SK-N-SH treated with all-trans-retinoic acid at 6 μM for 48 hours (cell line): Measurements from ENCODE around the gene DAB1.

Source experiments
- ARNTL ChIP-seq: fragments of 450-650 bp; formaldehyde crosslinking; IDR thresholded peaks from 2 replicates; pipeline ENCODE4 v1.5.0; 2020; ENCODE audit warnings: low read depth, mild to moderate bottlenecking, moderate library complexity, borderline replicate concordance
- BACH2 ChIP-seq: fragments of 250-450 bp; sonication (Bioruptor Pico); IDR thresholded peaks from 2 replicates; pipeline ENCODE4 v1.9.0; 2021; ENCODE audit warnings: mild to moderate bottlenecking, borderline replicate concordance
- CREB5 ChIP-seq: fragments of 250-450 bp; sonication (Bioruptor Pico); IDR thresholded peaks from 2 replicates; pipeline ENCODE4 v1.5.1; 2020; ENCODE audit warnings: low read depth, mild to moderate bottlenecking, moderate library complexity
- ESRRG ChIP-seq: fragments of 250-450 bp; sonication (Bioruptor Pico); IDR thresholded peaks from 2 replicates; pipeline ENCODE4 v1.6.1; 2021; ENCODE audit warnings: mild to moderate bottlenecking
- GLIS3 ChIP-seq: fragments of 250-450 bp; sonication (Bioruptor Pico); IDR thresholded peaks from 2 replicates; pipeline ENCODE4 v1.5.0; 2020; ENCODE audit warnings: mild to moderate bottlenecking, moderate library complexity
- PATZ1 ChIP-seq: fragments of 250-450 bp; sonication (Bioruptor Pico); IDR thresholded peaks from 2 replicates; pipeline ENCODE4 v1.8.0; 2020; ENCODE audit warnings: mild to moderate bottlenecking, moderate library complexity, borderline replicate concordance
- POU6F1 ChIP-seq: fragments of 250-450 bp; sonication (Bioruptor Pico); IDR thresholded peaks from 2 replicates; pipeline ENCODE4 v1.8.0; 2021; ENCODE audit warnings: low read depth, mild to moderate bottlenecking, moderate library complexity, borderline replicate concordance
- RARB ChIP-seq: fragments of 250-450 bp; sonication (Bioruptor Pico); IDR thresholded peaks from 2 replicates; pipeline ENCODE4 v1.8.0; 2021; ENCODE audit warnings: mild to moderate bottlenecking, moderate library complexity
- TSHZ2 ChIP-seq: fragments of 250-450 bp; sonication (Bioruptor Pico); IDR thresholded peaks from 2 replicates; pipeline ENCODE4 v1.5.0; 2020; ENCODE audit warnings: mild to moderate bottlenecking, moderate library complexity
- ZC3H10 ChIP-seq: fragments of 250-450 bp; sonication (Bioruptor Pico); IDR thresholded peaks from 2 replicates; pipeline ENCODE4 v1.5.1; 2021; ENCODE audit warnings: mild to moderate bottlenecking, moderate library complexity
- ZNF565 ChIP-seq: fragments of 450-650 bp; formaldehyde crosslinking; conservative IDR thresholded peaks from 2 replicates; pipeline ENCODE4 v1.5.0; 2020; ENCODE audit warnings: low read depth, mild to moderate bottlenecking, moderate library complexity
- ZNF70 ChIP-seq: fragments of 450-650 bp; formaldehyde crosslinking; IDR thresholded peaks from 2 replicates; pipeline ENCODE4 v1.5.0; 2020; ENCODE audit warnings: mild to moderate bottlenecking, moderate library complexity
- ZNF8 ChIP-seq: fragments of 450-650 bp; formaldehyde crosslinking; IDR thresholded peaks from 2 replicates; pipeline ENCODE4 v1.5.0; 2020; ENCODE audit warnings: mild to moderate bottlenecking, moderate library complexity

- TF ChIP-seq CREB5 (CRISPR knock-in tag) (no peak), PATZ1 (CRISPR knock-in tag) (no peak), GLIS3 (CRISPR knock-in tag) (no peak), ARNTL (CRISPR knock-in tag) (no peak), TSHZ2 (CRISPR knock-in tag) (no peak), ZNF70 (CRISPR knock-in tag) (no peak), BACH2 (CRISPR knock-in tag) (no peak), ZNF8 (CRISPR knock-in tag) (no peak), ZNF565 (CRISPR knock-in tag) (no peak), ZC3H10 (CRISPR knock-in tag) (no peak), POU6F1 (CRISPR knock-in tag) (no peak), RARB (CRISPR knock-in tag) (no peak), ESRRG (CRISPR knock-in tag) (no peak)
These were observed 104.1 kb downstream of the DAB1 start for GRCh38 chr1:57319791-57320190.
